ENCODE data around the gene PTPN5. TPM values are rescaled to one million over a fixed set of nuclear protein-coding genes. Genes with fewer than 3 reads are reported as not detected.

Gene PTPN5
- total RNA-seq, 1 donor from 2014 or later = 6.7 TPM

- intact Hi-C loops (cut with DNase I) = no loop called here
- Histone ChIP-seq H3K4me1 (no peaks in the 10 kb centered on the region), H3K36me3 (no peaks in the 10 kb centered on the region), H3K4me3 (no peak overlapping the region), H3K9me3 (no peaks in the 10 kb centered on the region), H3K27ac (no peak overlapping the region), H3K27me3 (no peaks in the 10 kb centered on the region)
- DNase-seq (ENCODE audit: low spot score in 2 of 2) = no peak
- TF ChIP-seq, protein P1, sequence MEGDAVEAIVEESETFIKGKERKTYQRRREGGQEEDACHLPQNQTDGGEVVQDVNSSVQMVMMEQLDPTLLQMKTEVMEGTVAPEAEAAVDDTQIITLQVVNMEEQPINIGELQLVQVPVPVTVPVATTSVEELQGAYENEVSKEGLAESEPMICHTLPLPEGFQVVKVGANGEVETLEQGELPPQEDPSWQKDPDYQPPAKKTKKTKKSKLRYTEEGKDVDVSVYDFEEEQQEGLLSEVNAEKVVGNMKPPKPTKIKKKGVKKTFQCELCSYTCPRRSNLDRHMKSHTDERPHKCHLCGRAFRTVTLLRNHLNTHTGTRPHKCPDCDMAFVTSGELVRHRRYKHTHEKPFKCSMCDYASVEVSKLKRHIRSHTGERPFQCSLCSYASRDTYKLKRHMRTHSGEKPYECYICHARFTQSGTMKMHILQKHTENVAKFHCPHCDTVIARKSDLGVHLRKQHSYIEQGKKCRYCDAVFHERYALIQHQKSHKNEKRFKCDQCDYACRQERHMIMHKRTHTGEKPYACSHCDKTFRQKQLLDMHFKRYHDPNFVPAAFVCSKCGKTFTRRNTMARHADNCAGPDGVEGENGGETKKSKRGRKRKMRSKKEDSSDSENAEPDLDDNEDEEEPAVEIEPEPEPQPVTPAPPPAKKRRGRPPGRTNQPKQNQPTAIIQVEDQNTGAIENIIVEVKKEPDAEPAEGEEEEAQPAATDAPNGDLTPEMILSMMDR (IDR thresholded peaks at IDR 0.05) = no peak
Observed at GRCh38 chr11:18772211-18772610, 19.4 kb downstream of the PTPN5 start.

DNA sequence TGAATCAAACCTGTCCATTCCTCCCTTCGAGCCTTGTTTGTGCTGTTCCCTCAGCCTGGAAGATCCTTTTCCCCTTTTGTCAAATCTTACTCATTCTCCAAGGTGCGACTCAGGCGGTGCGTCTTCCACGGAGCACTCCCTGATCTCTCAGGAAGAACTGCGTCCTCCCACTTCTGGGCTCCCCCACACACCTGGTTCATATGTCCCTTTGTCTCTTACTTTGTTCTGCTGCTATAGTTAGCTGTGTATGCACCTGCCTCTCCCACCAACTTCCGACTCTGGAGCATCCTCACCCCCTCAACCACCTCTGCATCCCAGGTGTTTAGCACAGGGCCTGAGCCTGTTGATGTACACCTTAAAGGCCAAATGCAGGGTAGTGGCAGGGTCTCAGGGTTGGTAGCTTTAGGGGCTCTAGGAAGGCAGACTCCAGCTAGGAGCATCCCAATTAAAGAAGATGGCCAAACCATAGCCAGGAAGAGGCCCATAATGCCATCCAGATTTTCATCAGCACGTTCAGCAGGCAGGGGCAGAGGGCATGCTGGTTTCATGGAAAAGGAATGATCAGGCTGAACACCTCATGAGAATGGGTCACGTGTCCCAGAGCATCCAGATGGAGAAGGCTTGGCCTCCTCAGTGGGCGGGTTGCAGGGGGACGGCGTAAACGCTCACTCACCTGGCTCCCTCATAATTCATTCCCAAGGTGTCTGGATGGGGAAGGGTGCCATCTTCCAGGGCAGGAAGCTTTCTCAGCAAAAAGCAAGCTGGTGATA lies 20.1 kb downstream of the PTPN5 start:
- Histone ChIP-seq H3K27me3 (no peaks in the 10 kb centered on the region), H3K27ac (no peak overlapping the region), H3K4me1 (no peaks in the 10 kb centered on the region), H3K9me3 (no peaks in the 10 kb centered on the region), H3K36me3 (no peaks in the 10 kb centered on the region), H3K4me3 (no peak overlapping the region)
- intact Hi-C loops (cut with DNase I) = no loop called here
- TF ChIP-seq, protein P1 (IDR thresholded peaks at IDR 0.05) = no peak
- DNase-seq (ENCODE audit: low spot score in 2 of 2) = no peak

GRCh38 chr11:18770479-18771125 lies 21.0 kb downstream of the PTPN5 start:
- H3K27me3 ChIP-seq = no peaks in the 10 kb centered on the region
- H3K4me3 ChIP-seq = no peak overlapping the region
- no peaks in the 10 kb centered on the region for H3K4me1 ChIP-seq
- no peak overlapping the region for H3K27ac ChIP-seq
- H3K9me3 ChIP-seq = no peaks in the 10 kb centered on the region
- TF ChIP-seq, protein P1 (IDR thresholded peaks at IDR 0.05) = no peak
- DNase-seq (ENCODE audit: low spot score in 2 of 2) = no peak
- H3K36me3 ChIP-seq = no peaks in the 10 kb centered on the region
- intact Hi-C loops (cut with DNase I) = no loop called here

DNA sequence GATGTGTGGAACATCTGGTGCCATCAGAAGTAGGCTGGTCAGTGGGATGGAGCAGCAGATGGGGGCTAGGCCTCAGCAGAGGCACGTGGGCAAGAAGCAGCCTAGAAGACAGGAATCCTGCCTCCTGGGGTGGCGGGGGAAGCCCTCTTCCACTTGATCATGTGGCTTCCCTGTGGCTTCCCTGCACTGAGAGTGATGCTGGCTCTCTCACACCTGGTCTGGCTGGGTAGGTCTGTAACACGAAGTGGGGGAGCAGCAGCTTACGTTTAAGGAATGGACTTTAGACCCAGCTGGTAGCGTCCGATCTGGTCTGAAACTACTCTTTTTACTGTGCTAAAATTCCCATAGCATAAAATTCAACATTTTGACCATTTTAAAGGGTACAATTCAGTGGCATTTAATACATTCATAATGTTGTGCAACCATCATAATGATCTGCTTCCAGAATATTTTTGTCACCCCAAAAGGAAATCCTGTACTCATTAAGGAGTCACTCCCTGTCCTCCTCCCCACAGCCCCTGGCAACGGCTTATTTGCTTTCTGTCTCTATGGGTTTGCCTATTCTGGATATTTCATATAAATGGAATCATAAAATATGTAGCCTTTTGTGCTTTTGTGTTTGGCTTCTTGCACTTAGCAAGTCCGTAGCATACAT lies 21.7 kb downstream of the PTPN5 start:
- no peak for DNase-seq (ENCODE audit: low spot score in 2 of 2)
- H3K36me3 ChIP-seq = no peaks in the 10 kb centered on the region
- H3K9me3 ChIP-seq = no peaks in the 10 kb centered on the region
- no peaks in the 10 kb centered on the region for H3K27me3 ChIP-seq
- H3K4me1 ChIP-seq = no peaks in the 10 kb centered on the region
- no peak overlapping the region for H3K4me3 ChIP-seq
- no peak overlapping the region for H3K27ac ChIP-seq
- intact Hi-C loops (cut with DNase I) = no loop called here
- TF ChIP-seq, protein P1 (IDR thresholded peaks at IDR 0.05) = no peak

- Histone ChIP-seq H3K4me3 (no peak overlapping the region), H3K27me3 (no peaks in the 10 kb centered on the region), H3K36me3 (no peaks in the 10 kb centered on the region), H3K27ac (peak overlapping the region; percentile 19 to 57), H3K4me1 (no peaks in the 10 kb centered on the region), H3K9me3 (no peaks in the 10 kb centered on the region)
- no peak for DNase-seq (ENCODE audit: low spot score in 2 of 2)
- intact Hi-C loops (cut with DNase I) = no loop called here
- TF ChIP-seq, protein P1 (IDR thresholded peaks at IDR 0.05) = no peak
Observed at GRCh38 chr11:18768978-18769377, 22.6 kb downstream of the PTPN5 start.

Measured in ascending aorta (tissue), 2 donors.